ENCODE measurements around the gene MRPL53.
A peak's percentile ranks its signal among the peaks of the same experiment; 100 is the strongest.

MRPL53 gene

DNA sequence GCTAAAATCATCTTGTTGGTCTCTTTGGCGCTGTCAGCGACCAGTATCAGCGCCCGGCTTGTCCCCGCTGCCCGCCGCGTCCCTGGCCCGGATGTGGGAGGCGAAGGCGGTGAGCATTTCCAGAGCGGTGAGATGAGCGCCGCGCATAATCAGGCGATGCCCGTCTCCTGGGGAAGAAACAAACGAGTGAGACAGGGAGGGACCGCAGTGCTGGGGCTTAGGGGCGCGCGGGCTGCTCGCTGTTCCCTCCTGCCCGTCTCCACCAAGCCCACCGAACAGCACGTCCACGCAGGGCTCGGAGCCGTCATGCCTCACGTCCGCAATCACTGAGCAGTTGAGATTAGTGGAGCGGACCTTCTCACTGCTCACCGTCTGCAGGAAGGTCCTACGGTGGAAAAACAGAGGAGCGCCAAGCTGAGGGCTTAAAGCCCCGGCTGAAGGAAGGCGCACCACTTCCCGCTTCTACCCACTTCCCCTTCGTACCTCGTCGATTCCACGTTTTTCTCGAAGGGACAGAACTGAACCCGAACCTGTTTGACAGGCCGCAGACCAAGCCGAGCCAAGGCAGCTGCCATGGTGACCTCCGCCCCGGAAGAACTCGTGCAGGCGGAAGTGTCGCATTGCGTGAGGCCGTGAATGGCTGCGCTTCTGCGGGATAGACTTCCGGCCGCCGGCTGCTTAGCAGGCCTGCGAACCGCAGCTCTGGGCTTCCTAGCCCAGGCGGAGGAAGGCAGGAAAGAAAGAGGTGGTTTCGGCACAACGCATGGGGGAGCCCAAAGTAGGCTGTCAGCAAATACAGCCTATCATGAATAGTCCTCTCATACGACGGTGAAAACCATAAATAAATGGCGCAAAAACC lies at the start of gene MRPL53:
TSS of gene MRPL53 (minus strand) at position 595 of the 859 bp plus-strand sequence. CDS start at position 575, 20 bp downstream.
- Mint-ChIP-seq H3K27ac (peak within 1 kb of the TSS; percentile 99 to 100 (median 99)), H3K36me3 (ENCODE audit: low read depth) (peaks cover 29% of the 10 kb centered on the region), H3K4me1 (peaks cover 22% of the 10 kb centered on the region), H3K4me3 (peak within 1 kb of the TSS; percentile 97 to 99 (median 99)), H3K27me3 (ENCODE audit: low read depth) (no peaks in the 10 kb centered on the region), H3K9me3 (no peaks in the 10 kb centered on the region)
- TF ChIP-seq, protein P1, sequence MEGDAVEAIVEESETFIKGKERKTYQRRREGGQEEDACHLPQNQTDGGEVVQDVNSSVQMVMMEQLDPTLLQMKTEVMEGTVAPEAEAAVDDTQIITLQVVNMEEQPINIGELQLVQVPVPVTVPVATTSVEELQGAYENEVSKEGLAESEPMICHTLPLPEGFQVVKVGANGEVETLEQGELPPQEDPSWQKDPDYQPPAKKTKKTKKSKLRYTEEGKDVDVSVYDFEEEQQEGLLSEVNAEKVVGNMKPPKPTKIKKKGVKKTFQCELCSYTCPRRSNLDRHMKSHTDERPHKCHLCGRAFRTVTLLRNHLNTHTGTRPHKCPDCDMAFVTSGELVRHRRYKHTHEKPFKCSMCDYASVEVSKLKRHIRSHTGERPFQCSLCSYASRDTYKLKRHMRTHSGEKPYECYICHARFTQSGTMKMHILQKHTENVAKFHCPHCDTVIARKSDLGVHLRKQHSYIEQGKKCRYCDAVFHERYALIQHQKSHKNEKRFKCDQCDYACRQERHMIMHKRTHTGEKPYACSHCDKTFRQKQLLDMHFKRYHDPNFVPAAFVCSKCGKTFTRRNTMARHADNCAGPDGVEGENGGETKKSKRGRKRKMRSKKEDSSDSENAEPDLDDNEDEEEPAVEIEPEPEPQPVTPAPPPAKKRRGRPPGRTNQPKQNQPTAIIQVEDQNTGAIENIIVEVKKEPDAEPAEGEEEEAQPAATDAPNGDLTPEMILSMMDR (IDR thresholded peaks at IDR 0.05; ENCODE audit: unreplicated experiment in 3 of 3): no peak

DNA sequence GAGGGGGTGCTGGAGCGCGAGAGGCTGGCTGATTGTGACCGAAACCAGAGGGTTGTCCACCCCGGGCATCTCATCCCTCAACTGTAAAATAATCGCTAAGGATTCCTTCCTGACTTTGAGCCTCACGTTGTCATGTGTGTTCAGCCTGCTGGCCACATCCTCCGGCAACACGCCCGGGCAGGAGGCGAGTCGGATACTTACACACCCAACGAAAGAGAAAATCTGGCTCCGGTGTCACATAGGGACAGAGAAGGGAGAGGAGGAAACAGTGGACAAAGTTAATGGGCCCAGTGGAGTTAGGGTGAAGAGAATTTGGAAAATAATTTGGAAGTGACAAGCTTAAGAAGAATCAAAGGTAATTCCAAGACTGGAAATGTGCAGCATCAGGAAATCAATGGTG lies 44.2 kb upstream of the MRPL53 start:
- Mint-ChIP-seq H3K27me3 (ENCODE audit: low read depth) (peaks cover 99% of the 10 kb centered on the region), H3K27ac (no peak overlapping the region), H3K4me1 (no peaks in the 10 kb centered on the region), H3K36me3 (ENCODE audit: low read depth) (no peaks in the 10 kb centered on the region), H3K9me3 (no peaks in the 10 kb centered on the region), H3K4me3 (peak overlapping the region in 1 of 3 experiments; percentile 12)
- TF ChIP-seq, protein P1 (IDR thresholded peaks at IDR 0.05; ENCODE audit: unreplicated experiment in 3 of 3): no peak

DNA sequence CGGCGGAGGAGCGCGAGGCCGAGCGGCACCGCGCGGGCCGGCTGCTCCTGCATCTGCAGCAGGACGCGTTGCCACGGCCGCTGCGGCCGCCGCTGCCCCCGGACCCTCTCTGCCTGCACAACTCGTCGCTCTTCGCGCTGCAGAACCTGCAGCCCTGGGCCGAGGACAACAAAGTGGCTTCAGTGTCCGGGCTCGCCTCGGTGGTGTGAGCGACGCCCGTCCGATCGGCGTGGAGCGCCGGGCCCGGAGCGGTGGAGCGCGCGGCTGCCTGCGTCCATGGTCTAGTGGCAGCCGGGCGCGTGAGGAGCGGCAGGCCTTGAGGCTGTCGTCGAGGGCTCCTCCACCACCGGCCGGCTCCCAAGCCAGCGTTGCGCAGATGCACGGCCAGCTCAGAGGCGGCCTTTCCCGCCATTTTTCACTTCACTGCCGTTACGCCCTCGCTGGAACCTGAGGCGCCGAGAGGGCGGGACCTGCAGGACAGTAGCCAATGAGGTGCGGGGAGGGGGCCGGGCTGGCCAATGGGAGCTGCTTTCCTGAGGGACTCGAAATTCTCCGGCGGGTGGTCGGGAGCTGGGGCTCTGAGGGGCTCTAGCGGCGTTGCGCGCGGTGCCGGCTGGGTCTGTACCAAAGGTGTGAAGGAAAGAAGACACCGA lies 43.6 kb upstream of the MRPL53 start:
- no peak overlapping the region for H3K27ac Mint-ChIP-seq
- H3K9me3 Mint-ChIP-seq: no peaks in the 10 kb centered on the region
- H3K4me1 Mint-ChIP-seq: no peaks in the 10 kb centered on the region
- TF ChIP-seq, protein P1 (IDR thresholded peaks at IDR 0.05; ENCODE audit: unreplicated experiment in 3 of 3): no peak
- peak overlapping the region in 1 of 3 experiments; percentile 21 for H3K4me3 Mint-ChIP-seq
- peaks cover 99% of the 10 kb centered on the region for H3K27me3 Mint-ChIP-seq (ENCODE audit: low read depth)
- H3K36me3 Mint-ChIP-seq (ENCODE audit: low read depth): no peaks in the 10 kb centered on the region

DNA sequence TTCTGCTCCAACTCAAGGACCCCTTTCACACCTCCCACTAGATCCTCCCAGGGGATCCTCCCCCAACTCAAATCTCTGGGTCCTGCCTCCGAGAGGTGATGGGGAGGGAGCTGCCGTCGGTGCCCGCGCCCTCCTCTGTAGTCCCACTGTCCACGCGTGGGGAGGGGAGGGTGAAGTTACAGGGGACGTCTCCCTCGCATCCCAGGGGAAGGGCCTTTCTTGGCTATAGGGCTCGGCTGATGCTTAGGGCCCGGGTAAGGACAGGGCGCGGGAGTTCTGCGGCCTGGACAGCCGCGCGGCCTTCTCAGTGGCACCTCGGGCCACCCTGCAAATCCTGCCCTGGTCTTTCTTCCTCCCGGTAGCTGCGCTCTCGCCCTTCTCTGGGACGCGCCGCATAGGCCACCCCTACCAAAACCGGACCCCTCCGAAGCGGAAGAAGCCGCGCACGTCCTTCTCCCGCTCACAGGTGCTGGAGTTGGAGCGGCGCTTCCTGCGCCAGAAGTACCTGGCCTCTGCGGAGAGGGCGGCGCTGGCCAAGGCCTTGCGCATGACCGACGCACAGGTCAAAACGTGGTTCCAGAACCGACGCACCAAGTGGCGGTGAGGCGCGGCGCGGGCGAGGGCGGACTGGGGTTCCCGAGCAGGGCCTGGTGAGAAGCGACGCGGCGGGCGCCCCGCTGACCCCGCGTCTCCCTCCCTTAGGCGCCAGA lies 42.9 kb upstream of the MRPL53 start:
- TF ChIP-seq, protein P1 (IDR thresholded peaks at IDR 0.05; ENCODE audit: unreplicated experiment in 3 of 3): no peak
- no peaks in the 10 kb centered on the region for H3K9me3 Mint-ChIP-seq
- no peaks in the 10 kb centered on the region for H3K4me1 Mint-ChIP-seq
- no peak overlapping the region for H3K27ac Mint-ChIP-seq
- H3K36me3 Mint-ChIP-seq (ENCODE audit: low read depth): no peaks in the 10 kb centered on the region
- H3K4me3 Mint-ChIP-seq: peak overlapping the region in 1 of 3 experiments; percentile 59
- peaks cover 99% of the 10 kb centered on the region for H3K27me3 Mint-ChIP-seq (ENCODE audit: low read depth)

DNA sequence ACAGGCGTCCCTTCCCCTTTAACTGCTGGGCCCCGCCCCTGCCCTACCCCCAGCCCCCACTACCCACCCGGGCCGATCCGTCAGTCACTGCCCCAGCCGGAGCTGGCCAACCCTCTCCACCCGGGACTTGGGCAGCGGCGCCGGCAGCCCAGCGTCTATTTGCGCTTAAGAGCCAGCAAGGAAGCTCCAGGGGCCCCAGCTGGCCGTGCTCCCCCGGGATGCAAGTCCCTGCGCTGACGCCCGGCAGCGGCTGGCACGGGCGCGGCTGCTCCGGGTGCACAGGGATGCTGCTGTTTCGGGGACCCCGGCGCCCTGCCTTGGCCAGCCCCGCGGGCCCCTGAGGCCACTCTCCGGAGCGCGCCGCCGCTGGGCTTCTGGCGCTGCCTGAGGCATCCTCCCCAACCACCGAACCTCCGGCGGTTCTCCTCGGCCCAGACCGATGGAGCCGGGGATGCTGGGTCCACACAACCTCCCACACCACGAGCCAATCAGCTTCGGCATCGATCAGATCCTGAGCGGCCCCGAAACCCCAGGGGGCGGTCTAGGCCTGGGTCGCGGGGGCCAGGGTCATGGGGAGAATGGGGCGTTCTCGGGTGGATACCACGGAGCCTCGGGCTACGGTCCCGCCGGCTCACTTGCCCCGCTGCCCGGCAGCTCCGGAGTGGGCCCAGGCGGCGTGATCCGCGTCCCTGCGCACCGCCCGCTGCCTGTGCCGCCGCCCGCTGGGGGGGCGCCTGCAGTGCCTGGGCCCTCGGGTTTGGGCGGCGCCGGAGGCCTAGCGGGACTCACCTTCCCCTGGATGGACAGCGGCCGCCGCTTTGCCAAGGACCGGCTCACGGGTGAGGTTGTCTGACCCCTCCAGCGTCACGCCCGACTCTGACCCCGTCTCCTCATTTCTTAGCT lies 42.1 kb upstream of the MRPL53 start, which contains the start of gene TLX2:
TSS of gene TLX2 (plus strand) at position 83 of the 903 bp plus-strand sequence. CDS start at position 440, 357 bp downstream.
- H3K4me1 Mint-ChIP-seq: no peaks in the 10 kb centered on the region

More for the DNA sequence above, 42.1 kb upstream of the MRPL53 start, which contains the start of gene TLX2:
- Mint-ChIP-seq H3K27me3 (ENCODE audit: low read depth) (peaks cover 99% of the 10 kb centered on the region), H3K27ac (no peak within 1 kb of the TSS), H3K36me3 (ENCODE audit: low read depth) (no peaks in the 10 kb centered on the region), H3K9me3 (no peaks in the 10 kb centered on the region), H3K4me3 (peak within 1 kb of the TSS in 2 of 3 experiments; percentile 32 to 59)
- TF ChIP-seq, protein P1 (IDR thresholded peaks at IDR 0.05; ENCODE audit: unreplicated experiment in 3 of 3): no peak

Measured in nephron (organoid).